Neuron (in vitro differentiated cells): ENCODE results near the gene LVRN.

Experiments used
- H2AFZ ChIP-seq: one replicate; pipeline ENCODE4 v1.6.1; 2013; ENCODE audit warnings: low read depth, mild to moderate bottlenecking, inconsistent platforms, low read length, moderate library complexity
- H3K27me3 ChIP-seq: one replicate; pipeline ENCODE4 v1.6.1; 2013; ENCODE audit warnings: low read length; ENCODE audit not compliant: insufficient read depth
- H3K36me3 ChIP-seq: one replicate; pipeline ENCODE4 v1.6.1; 2013; ENCODE audit warnings: low read length; ENCODE audit not compliant: insufficient read depth
- H3K4me1 ChIP-seq: one replicate; pipeline ENCODE4 v1.6.1; 2013; ENCODE audit warnings: low read length; ENCODE audit not compliant: insufficient read depth
- H3K4me3 ChIP-seq: 2 replicates; pipeline ENCODE4 v1.5.1; 2013; ENCODE audit warnings: mild to moderate bottlenecking, low read length, moderate library complexity
- H3K9me3 ChIP-seq: one replicate; pipeline ENCODE4 v1.6.1; 2013; ENCODE audit warnings: low read length

Gene LVRN

DNA sequence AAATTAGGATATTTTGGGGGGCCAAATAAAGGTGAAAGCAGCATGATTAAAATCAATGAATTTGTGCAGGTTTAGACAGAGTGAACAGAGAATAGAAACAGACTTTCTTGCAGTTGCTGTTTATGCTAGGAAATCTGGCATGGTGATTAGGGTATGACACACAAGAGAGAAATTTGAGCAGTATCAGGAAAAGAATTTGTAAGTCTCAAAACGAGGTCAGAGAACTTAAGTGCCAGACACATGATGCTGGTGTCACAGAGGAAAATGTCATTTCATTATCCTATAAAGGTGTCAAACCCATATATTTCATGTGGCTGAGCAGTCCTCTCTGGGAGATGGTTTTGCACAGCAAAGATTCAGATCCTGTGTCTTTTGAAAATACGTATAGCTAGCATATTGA lies 15.7 kb downstream of the LVRN start:
- Histone ChIP-seq H3K4me1 (no peaks in the 10 kb centered on the region), H3K9me3 (no peaks in the 10 kb centered on the region), H3K36me3 (no peaks in the 10 kb centered on the region), H3K27me3 (no peaks in the 10 kb centered on the region), H3K4me3 (no peak overlapping the region), H2AFZ (no peak overlapping the region)

GRCh38 chr5:115978779-115979178 lies 16.5 kb downstream of the LVRN start:
- no peaks in the 10 kb centered on the region for H3K27me3 ChIP-seq
- no peak overlapping the region for H2AFZ ChIP-seq
- H3K4me1 ChIP-seq = no peaks in the 10 kb centered on the region
- no peak overlapping the region for H3K4me3 ChIP-seq
- no peaks in the 10 kb centered on the region for H3K9me3 ChIP-seq
- H3K36me3 ChIP-seq = no peaks in the 10 kb centered on the region

- no peaks in the 10 kb centered on the region for H3K36me3 ChIP-seq
- no peaks in the 10 kb centered on the region for H3K27me3 ChIP-seq
- no peak overlapping the region for H3K4me3 ChIP-seq
Measured at GRCh38 chr5:115979201-115980041, 17.1 kb downstream of the LVRN start.

GRCh38 chr5:115983519-115983918 lies 21.2 kb downstream of the LVRN start:
- H3K36me3 ChIP-seq = no peaks in the 10 kb centered on the region

More at GRCh38 chr5:115979201-115980041, 17.1 kb downstream of the LVRN start:
- Histone ChIP-seq H2AFZ (no peak overlapping the region), H3K9me3 (no peaks in the 10 kb centered on the region), H3K4me1 (no peaks in the 10 kb centered on the region)

GRCh38 chr5:115985802-115986757 lies 23.8 kb downstream of the LVRN start:
- H3K4me1 ChIP-seq = no peaks in the 10 kb centered on the region
- H2AFZ ChIP-seq = no peak overlapping the region
- no peak overlapping the region for H3K4me3 ChIP-seq
- H3K36me3 ChIP-seq = no peaks in the 10 kb centered on the region
- no peaks in the 10 kb centered on the region for H3K27me3 ChIP-seq
- no peaks in the 10 kb centered on the region for H3K9me3 ChIP-seq

More at GRCh38 chr5:115983519-115983918, 21.2 kb downstream of the LVRN start:
- H3K27me3 ChIP-seq = no peaks in the 10 kb centered on the region
- no peak overlapping the region for H3K4me3 ChIP-seq
- no peaks in the 10 kb centered on the region for H3K9me3 ChIP-seq
- H2AFZ ChIP-seq = no peak overlapping the region
- no peaks in the 10 kb centered on the region for H3K4me1 ChIP-seq

- H2AFZ ChIP-seq = no peak overlapping the region
- no peaks in the 10 kb centered on the region for H3K9me3 ChIP-seq
- no peaks in the 10 kb centered on the region for H3K4me1 ChIP-seq
- H3K4me3 ChIP-seq = no peak overlapping the region
- no peaks in the 10 kb centered on the region for H3K36me3 ChIP-seq
- H3K27me3 ChIP-seq = no peaks in the 10 kb centered on the region
Measured at GRCh38 chr5:115988002-115988401, 25.7 kb downstream of the LVRN start.

DNA sequence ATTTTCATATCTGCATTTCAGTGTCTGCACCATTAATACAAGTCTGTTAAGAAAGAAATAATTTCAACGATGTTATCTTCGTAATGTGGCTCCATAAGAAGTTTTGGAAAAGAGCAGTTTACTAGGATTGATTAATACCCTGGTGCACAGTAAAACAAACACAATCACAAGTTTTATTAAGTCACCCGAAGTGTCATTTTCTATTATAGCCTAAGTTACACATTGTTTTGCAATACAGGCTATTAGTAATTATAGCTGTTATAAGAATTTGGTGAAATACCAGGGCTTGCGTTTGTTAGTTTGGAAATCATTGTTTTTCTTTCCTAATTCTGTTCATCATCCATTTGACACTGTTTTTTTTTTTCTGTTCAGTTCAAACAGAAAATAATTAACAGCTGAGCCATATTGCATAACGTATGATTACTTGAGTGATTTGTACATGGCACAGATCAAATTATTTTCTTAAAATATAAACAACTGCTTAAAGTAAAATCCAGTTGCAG lies 30.6 kb downstream of the LVRN start:
- H2AFZ ChIP-seq = no peak overlapping the region
- H3K4me1 ChIP-seq = no peaks in the 10 kb centered on the region
- no peak overlapping the region for H3K4me3 ChIP-seq
- H3K36me3 ChIP-seq = no peaks in the 10 kb centered on the region
- no peaks in the 10 kb centered on the region for H3K9me3 ChIP-seq
- no peaks in the 10 kb centered on the region for H3K27me3 ChIP-seq

- Histone ChIP-seq H3K36me3 (no peaks in the 10 kb centered on the region), H2AFZ (no peak overlapping the region), H3K9me3 (no peaks in the 10 kb centered on the region), H3K27me3 (no peaks in the 10 kb centered on the region), H3K4me1 (no peaks in the 10 kb centered on the region), H3K4me3 (no peak overlapping the region)
Measured at GRCh38 chr5:115995351-115995750, 33.1 kb downstream of the LVRN start.

DNA sequence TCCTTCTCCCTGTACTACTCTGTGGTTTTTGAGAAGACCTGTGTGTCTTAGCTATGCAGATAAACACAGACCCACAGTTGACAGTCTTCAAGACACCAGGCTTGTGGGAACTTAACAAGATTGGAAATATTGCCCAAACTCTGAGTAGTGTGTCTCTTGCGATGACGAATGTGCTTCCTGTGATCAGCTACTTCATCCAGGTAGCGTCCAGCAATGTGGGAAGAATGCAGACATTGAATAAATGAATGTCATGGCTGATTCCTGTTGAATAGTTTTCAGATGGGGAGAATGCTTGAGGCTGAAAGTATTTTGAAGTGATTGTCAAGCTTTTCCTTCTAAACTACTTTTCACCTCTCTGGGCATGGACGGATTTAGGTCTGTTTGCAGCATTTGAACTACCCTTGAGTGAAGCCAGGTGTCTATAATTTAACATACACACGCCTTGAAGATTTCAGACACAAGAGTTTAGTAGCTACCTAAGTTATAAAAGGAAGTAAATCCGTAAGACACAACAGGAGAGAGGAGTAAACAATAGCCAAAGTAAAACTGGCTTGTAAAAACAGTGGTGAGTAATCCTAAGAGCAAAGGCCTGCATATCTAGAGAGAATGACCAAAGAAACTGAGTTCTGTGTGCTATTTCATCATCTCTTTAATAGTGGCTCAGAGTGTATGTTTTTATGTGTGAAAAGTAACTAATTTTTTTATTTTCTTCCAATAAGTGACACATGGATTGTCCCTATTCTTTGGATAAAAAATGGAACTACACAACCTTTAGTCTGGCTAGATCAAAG lies 40.0 kb downstream of the LVRN start:
- no peak overlapping the region for H2AFZ ChIP-seq
- H3K4me3 ChIP-seq = no peak overlapping the region
- H3K27me3 ChIP-seq = no peaks in the 10 kb centered on the region
- H3K4me1 ChIP-seq = no peaks in the 10 kb centered on the region
- H3K36me3 ChIP-seq = no peaks in the 10 kb centered on the region
- H3K9me3 ChIP-seq = no peaks in the 10 kb centered on the region

DNA sequence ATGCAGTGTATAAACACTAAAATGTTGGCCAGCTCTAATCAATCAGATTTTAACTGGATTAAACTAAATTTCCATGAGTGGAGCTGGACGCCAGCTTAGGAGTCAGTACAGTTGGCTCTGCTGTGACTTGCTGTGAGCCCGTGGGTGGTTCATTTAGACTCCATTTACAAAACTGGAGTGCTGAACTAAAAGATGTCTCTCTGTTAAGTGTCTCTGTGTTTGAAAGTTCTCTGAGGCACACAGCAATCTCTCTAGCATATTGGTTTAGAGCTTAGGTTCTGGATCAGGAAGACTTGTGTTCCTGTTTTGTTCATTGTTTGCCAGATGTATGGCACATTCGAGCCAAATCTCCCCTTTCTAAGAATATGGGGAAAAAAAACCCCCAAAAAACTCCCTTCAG lies 42.0 kb downstream of the LVRN start:
- no peaks in the 10 kb centered on the region for H3K27me3 ChIP-seq
- no peaks in the 10 kb centered on the region for H3K9me3 ChIP-seq
- H2AFZ ChIP-seq = no peak overlapping the region
- H3K4me3 ChIP-seq = no peak overlapping the region
- H3K4me1 ChIP-seq = no peaks in the 10 kb centered on the region
- H3K36me3 ChIP-seq = no peaks in the 10 kb centered on the region

DNA sequence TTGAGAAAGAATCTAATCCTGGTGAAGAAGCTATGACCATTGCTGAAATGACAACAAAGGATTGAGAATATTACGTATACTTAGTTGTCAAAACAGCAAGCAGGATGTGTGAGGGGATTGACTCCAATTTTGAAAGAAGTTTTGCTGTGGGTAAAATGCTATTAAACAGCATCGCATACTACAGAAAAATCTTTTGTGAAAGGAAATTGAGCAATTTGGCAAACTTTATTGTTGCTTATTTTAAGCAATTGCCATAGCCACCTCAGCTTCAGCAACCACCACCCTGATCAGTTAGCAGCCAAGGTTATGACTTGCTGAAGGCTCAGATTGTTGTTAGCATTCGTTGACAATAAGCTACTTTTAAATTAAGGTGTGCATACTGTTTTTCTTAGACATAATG lies 47.5 kb downstream of the LVRN start:
- H3K27me3 ChIP-seq = no peaks in the 10 kb centered on the region

DNA sequence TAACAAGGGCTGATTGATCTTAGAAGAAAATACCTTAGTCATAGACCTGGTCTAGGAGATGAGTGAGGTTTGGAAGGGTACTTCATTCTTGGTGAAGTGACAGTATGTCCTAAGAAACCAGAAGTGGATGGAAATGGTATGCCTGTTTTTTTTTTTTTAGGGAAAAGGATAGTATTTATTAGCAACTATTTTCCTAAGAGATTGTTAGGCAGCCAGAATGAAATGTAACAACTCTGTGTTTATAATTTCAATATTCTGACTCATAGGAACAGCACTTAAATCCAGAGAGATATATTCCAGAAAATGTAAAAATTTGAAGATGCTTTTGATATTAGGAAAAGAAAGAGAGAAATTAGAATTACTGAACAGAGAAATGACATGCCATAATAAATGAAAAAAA lies 48.8 kb downstream of the LVRN start:
- Histone ChIP-seq H3K4me1 (no peaks in the 10 kb centered on the region), H3K9me3 (no peaks in the 10 kb centered on the region), H3K27me3 (no peaks in the 10 kb centered on the region), H3K36me3 (no peaks in the 10 kb centered on the region), H3K4me3 (no peak overlapping the region), H2AFZ (no peak overlapping the region)

More for the DNA sequence above, 47.5 kb downstream of the LVRN start:
- no peaks in the 10 kb centered on the region for H3K9me3 ChIP-seq
- H3K4me3 ChIP-seq = no peak overlapping the region
- no peaks in the 10 kb centered on the region for H3K4me1 ChIP-seq
- H2AFZ ChIP-seq = no peak overlapping the region
- H3K36me3 ChIP-seq = no peaks in the 10 kb centered on the region
